Muscle of leg (tissue), 11 donors: ENCODE data around the gene AVPI1. TPM values are rescaled to one million over a fixed set of nuclear protein-coding genes. Genes with fewer than 3 reads are reported as not detected.
"Not testable (repeated sequence)": the region's sequence is repeated elsewhere in the genome, so short reads cannot be mapped to it uniquely, and the experiment has no call there.

Experiments
- DNase-seq: peaks from one replicate; pipeline ENCODE4 v3.0.0; 2013
- H3K27ac ChIP-seq: one replicate; pipeline ENCODE4 v1.5.1; 2013; ENCODE audit warnings: mild to moderate bottlenecking, low read length, control low read depth
- H3K27me3 ChIP-seq: one replicate; pipeline ENCODE4 v1.6.1; 2013; ENCODE audit warnings: low read length; ENCODE audit not compliant: control insufficient read depth, insufficient read depth
- H3K36me3 ChIP-seq: one replicate; pipeline ENCODE4 v1.6.1; 2013; ENCODE audit warnings: low read length; ENCODE audit not compliant: control insufficient read depth, insufficient read depth
- H3K4me1 ChIP-seq: one replicate; pipeline ENCODE4 v1.6.1; 2013; ENCODE audit warnings: low read length; ENCODE audit not compliant: control insufficient read depth, insufficient read depth
- H3K4me3 ChIP-seq: one replicate; pipeline ENCODE4 v1.5.1; 2013; ENCODE audit warnings: low read length, control low read depth
- H3K9me3 ChIP-seq: replicated peaks from 2 replicates; pipeline ENCODE4 v1.6.1; 2013; ENCODE audit warnings: low read depth, low read length; ENCODE audit not compliant: control insufficient read depth
- WGBS: methylation state at CpG from one replicate; pipeline ENCODE4 v1.1.5; 2013; ENCODE audit warnings: missing lambda C conversion rate; ENCODE audit not compliant: insufficient coverage; 5-methylcytosine and 5-hydroxymethylcytosine counted together
- polyA plus RNA-seq, 8 donors: library from polyadenylated mRNA; unstranded; fragments of 120-200 nt; gene quantifications; one replicate each; pipeline versions ENCODE4 v1.2.1 to v1.2.3, GENCODE V29; 2013; ENCODE audit warnings: inconsistent platforms in 1 of 8, low replicate concordance in 1 of 8; ENCODE audit not compliant: insufficient read length in 8 of 8, insufficient read depth in 1 of 8
- total RNA-seq: library from RNA; stranded (reverse); fragments of 120-200 nt; gene quantifications from one replicate; pipeline ENCODE4 v1.2.4, GENCODE V29; 2013

AVPI1 gene
- total and polyA plus RNA-seq, 9 donors: 3.2 to 10.2 (median 6.0) TPM

DNA sequence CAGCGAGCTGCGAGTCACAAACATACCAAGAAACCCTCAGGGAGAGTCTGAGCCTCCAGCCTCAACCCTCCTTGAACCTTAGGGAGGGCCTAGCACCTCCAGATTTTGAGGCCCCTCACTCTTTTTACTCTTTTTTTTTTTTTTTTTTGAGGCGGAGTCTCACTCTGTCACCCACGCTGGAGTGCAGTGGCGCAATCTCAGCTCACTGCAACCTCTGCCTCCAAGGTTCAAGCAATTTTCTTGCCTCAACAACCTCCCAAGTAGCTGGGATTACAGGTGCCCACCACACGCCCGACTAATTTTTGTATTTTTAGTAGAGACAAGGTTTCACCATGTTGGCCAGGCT is 2.7 kb downstream of the AVPI1 start:
- 40% methylated on average over 1 of the region's 7 CpGs for WGBS

DNA sequence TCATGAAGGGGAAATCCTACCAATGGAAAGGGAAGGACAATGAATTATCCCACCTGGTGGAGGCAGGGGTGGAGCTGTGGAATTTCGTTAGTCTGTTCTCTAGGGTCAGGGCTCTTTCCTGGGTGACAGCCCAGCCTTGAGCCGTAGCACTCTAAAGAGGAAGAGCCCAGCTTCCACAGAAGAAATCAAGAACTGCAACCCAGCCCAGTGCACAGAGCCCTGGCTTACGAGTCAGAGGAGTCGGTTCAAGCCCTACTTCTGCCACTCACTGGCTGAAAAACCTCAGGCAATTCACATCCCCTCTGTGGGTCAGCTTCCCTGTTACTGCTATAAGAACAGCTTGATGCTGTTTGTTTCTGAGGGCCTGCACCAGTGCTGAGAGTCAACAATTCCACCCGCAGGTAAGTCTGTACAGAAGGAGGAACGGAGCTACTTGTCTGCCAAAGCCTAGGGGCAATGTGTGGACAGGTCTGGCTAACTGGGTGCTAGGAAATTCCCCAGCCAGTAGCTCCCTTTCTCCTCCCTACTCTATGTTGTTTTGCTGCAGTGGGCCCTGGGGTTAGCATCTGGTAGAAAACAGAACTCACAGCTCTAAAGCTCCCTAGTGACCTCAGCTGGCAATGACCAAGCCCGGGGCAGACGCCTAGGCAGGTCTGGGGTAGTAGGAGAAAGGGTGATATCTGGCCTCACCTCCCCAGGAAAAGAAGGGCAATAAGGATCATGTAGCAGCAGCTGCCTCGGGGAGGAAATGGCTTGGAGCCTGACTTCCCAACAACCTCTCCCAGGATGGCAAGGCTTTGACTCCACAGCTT is 3.3 kb downstream of the AVPI1 start:
- no peak overlapping the region for H3K4me3 ChIP-seq
- no peaks in the 10 kb centered on the region for H3K9me3 ChIP-seq
- peaks cover 43% of the 10 kb centered on the region for H3K4me1 ChIP-seq
- peak overlapping the region; percentile 36 for H3K27ac ChIP-seq
- peaks cover 5% of the 10 kb centered on the region for H3K36me3 ChIP-seq
- DNase-seq: peak; percentile 26
- no peaks in the 10 kb centered on the region for H3K27me3 ChIP-seq
- WGBS: 27% methylated on average over 5 of the region's 9 CpGs

More for the DNA sequence above, 2.7 kb downstream of the AVPI1 start:
- H3K27me3 ChIP-seq, DNase-seq, H3K4me3 ChIP-seq, H3K36me3 ChIP-seq, H3K9me3 ChIP-seq: not testable (repeated sequence)
- Histone ChIP-seq H3K27ac (peak overlapping the region; percentile 36), H3K4me1 (peaks cover 43% of the 10 kb centered on the region)

DNA sequence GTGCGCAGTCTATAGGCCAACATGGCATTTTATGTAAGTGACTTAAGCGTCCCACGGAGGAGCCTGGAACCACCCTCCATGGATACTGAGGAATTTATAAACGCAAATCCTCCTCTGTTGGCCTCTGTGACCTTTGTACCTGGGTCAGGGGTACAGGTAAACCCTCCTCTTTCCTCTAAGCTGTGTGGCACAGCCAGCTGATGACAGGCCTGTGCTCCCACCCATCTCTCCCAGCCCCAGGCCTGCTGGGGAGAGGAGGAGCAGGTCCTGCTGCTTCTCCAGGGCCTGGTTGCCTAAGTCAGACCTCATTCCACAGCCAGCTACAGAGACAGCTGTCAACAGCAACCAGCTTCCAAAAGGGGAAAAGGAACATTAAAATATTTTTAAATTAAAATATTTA is 5.0 kb downstream of the AVPI1 start:
- 83% methylated on average over 2 of the region's 4 CpGs for WGBS
- Histone ChIP-seq H3K27ac (peak overlapping the region; percentile 20), H3K4me1 (peaks cover 30% of the 10 kb centered on the region), H3K4me3 (no peak overlapping the region), H3K36me3 (peaks cover 16% of the 10 kb centered on the region), H3K27me3 (no peaks in the 10 kb centered on the region), H3K9me3 (no peaks in the 10 kb centered on the region)
- no peak for DNase-seq

DNA sequence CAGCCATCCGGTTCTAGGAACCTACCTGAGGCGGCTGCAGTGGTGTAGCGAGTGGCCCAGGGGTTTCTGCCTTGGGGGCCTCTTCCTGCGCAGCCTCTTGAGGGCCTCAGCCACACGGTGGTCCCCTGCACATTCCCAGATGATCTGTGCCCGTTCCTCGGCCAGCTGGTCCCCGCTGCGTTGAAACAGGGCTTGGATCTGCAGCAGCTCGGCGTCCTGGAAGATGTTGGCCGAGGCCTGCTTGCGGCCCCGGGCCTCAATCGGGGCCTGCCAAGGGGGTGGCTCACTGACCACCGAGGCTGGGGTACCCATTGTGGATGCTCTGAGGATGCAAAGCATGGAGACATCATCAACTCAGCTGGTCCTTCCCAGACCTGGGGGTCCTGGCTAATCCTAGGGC is 7.4 kb downstream of the AVPI1 start:
- peaks cover 18% of the 10 kb centered on the region for H3K4me1 ChIP-seq
- WGBS: 85% methylated on average over 16 of the region's 16 CpGs
- no peaks in the 10 kb centered on the region for H3K27me3 ChIP-seq
- H3K4me3 ChIP-seq: no peak overlapping the region
- no peak overlapping the region for H3K27ac ChIP-seq
- H3K36me3 ChIP-seq: peaks cover 38% of the 10 kb centered on the region
- no peaks in the 10 kb centered on the region for H3K9me3 ChIP-seq
- no peak for DNase-seq

DNA sequence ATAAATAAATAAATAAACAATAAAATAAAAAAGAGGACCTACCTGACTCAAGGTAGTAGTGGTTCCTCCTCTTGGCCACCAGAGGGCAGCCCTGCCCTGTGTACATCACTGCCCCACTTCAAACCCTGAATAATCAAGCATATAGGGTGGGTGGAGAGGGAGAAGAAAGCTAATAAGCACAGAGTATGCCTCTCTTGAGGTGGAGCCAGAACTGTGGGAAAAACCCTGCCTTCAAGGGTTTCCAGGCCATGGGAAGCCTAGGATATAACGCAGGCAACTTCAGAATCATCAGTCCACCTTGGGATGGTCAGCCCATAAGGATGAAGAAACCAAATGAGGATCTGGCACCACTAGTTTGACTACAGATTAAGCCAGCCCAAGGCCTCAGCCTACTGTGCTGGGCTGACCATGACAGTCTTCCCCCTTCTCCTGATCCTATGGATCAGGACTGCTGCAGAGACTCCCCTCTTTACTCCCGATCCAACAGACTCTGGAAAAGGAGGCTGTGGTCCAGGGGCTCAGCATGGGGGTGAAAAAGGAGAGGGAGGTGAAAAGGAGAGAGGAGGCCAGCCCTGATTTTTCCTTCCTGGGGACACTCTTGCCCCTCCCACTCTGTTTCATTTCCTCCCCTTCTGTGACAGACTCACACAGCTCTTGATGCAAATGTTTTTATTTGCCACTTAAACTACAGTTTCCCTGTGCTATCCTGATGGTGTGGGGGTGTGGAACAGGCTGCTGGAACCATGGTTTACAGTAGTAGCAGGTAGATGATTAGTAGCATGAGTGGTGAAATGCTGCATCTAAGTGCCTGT is 10.1 kb downstream of the AVPI1 start:
- H3K4me1 ChIP-seq: peaks cover 5% of the 10 kb centered on the region
- DNase-seq: peak; percentile 47
- 75% methylated on average over 1 of the region's 2 CpGs for WGBS
- no peaks in the 10 kb centered on the region for H3K9me3 ChIP-seq
- no peak overlapping the region for H3K4me3 ChIP-seq
- H3K27me3 ChIP-seq: no peaks in the 10 kb centered on the region
- H3K36me3 ChIP-seq: peaks cover 51% of the 10 kb centered on the region
- no peak overlapping the region for H3K27ac ChIP-seq

DNA sequence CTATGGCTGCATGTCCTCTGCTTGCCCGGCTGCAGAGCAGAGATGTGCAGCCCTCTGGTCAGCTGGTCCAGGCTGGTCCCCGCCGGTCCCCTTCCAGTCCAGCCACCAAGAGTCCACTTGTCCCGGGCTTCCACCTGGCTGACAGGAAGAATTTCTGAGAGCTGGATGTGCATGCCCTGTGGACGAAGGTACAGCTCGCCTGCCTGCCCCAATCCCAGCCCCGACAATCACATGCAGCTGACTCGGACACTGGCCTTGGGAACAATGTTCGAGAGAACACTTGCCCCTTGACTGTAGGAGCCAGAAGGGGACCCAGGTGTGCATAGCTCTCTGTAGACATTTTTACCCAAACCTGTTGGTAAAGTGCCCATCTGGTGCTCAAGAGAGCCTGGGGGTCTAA is 11.8 kb downstream of the AVPI1 start:
- H3K36me3 ChIP-seq: peaks cover 58% of the 10 kb centered on the region

DNA sequence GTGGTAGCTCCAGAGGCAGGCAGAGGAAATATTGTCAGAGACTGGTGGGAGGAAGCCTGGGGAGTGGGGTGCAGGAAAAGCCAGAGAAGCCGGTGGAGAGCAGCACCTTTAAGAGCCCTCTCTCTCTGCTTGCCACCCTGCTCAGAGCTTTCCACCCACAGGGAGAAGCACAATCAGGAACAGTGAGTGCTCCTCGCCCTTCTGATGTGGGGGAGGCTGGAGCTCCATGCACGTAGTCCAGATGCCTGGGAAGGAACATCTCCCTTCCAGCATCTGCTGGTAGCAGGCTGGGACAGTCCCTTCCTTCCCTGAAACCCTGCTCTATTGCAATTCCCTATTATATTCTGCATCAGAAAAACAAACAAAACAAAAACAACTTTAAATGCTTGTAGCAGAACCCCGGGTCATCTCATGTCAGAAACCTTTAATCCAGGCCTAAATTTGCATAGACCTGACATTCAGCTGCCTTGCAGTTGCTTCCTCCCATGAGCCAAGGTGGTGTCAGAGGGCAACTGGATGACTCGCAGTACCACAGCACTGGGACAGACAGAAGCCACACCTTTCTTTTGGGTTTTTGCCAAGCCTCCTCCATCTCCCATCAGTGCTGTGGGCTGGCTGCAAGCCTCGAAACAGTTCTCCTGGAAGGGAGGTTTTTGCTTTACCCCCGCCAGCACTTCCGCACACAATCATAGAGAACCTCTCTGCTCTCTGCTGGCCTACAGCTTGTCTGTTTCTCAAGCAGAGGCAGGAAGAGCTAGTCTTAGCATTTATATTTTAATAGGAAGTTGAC is 13.1 kb downstream of the AVPI1 start:
- Histone ChIP-seq H3K27ac (no peak overlapping the region), H3K4me3 (no peak overlapping the region), H3K4me1 (peaks cover 3% of the 10 kb centered on the region), H3K9me3 (no peaks in the 10 kb centered on the region), H3K27me3 (no peaks in the 10 kb centered on the region), H3K36me3 (peaks cover 62% of the 10 kb centered on the region)
- DNase-seq: no peak
- 57% methylated on average over 2 of the region's 8 CpGs for WGBS

More for the DNA sequence above, 11.8 kb downstream of the AVPI1 start:
- WGBS: 100% methylated on average over 8 of the region's 9 CpGs
- H3K27ac ChIP-seq: no peak overlapping the region
- H3K9me3 ChIP-seq: no peaks in the 10 kb centered on the region
- H3K4me3 ChIP-seq: no peak overlapping the region
- DNase-seq: no peak
- H3K4me1 ChIP-seq: peaks cover 3% of the 10 kb centered on the region
- no peaks in the 10 kb centered on the region for H3K27me3 ChIP-seq

DNA sequence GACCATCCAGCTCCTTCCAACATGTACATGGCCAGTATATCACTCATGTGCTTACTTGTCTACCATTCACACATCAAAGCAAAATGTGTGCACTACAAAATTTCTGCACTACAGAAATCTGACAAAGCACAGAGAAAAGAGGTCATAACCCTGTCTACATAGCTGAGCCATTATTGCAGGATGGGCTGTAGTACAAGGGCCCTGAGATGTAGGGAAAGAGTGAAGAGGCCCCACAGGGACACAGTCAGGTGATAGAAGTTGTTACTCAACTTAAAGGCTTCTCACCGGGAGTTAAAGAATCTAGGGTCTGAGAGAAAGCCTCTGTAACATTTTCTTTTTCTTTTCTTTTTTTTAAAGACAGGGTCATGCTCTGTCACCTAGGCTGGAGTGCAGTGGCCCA is 17.5 kb downstream of the AVPI1 start:
- no peak for DNase-seq
- no peaks in the 10 kb centered on the region for H3K9me3 ChIP-seq
- no peaks in the 10 kb centered on the region for H3K27me3 ChIP-seq
- no peak overlapping the region for H3K4me3 ChIP-seq
- no peak overlapping the region for H3K27ac ChIP-seq
- H3K36me3 ChIP-seq: peaks cover 49% of the 10 kb centered on the region
- no peaks in the 10 kb centered on the region for H3K4me1 ChIP-seq
- WGBS: no CpG with 5 or more reads among the region's 1 CpG

DNA sequence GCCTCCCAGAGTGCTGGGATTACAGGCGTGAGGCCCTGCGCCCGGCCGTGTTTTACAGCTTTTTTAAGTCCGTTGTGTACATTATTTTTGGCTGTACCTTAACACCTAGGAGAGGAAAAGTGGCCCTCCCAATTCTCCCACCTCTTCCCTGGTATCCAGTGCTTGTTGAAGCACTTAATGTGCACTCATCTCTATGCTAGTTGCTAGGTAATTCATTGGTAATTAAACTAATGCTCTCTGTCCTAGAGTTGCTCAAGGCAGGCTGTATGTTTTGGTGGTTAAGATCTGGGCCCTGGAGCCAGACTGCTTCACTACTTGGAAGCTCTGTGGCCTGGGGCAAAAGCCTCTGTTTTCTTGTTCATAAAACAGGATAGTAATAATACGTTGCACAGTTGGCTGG is 19.6 kb downstream of the AVPI1 start:
- Histone ChIP-seq H3K36me3 (peaks cover 39% of the 10 kb centered on the region), H3K4me3 (no peak overlapping the region), H3K4me1 (no peaks in the 10 kb centered on the region), H3K9me3 (no peaks in the 10 kb centered on the region), H3K27me3 (no peaks in the 10 kb centered on the region), H3K27ac (no peak overlapping the region)
- 92% methylated on average over 4 of the region's 6 CpGs for WGBS
- no peak for DNase-seq

DNA sequence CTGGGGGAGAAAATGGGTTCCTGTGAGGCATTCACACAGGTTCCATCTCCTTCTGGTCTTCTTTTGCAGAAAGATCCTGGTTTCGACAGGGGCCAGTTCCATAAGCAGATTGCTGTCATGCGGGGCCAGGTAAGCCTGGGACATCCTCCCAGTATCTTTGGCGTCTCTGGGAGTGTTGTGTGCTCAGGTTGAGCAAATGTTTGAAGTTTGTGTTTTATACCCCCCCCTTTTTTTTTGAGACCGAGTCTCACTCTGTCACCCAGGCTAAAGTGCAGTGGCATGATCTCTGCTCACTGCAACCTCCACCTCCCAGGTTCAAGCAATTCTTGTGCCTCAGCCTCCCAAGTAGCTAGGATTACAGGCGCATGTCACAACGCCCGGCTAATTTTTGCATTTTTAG is 20.0 kb downstream of the AVPI1 start:
- 89% methylated on average over 4 of the region's 7 CpGs for WGBS
- no peak for DNase-seq
- Histone ChIP-seq H3K9me3 (no peaks in the 10 kb centered on the region), H3K27ac (no peak overlapping the region), H3K4me3 (no peak overlapping the region), H3K36me3 (peaks cover 41% of the 10 kb centered on the region), H3K27me3 (no peaks in the 10 kb centered on the region), H3K4me1 (no peaks in the 10 kb centered on the region)
